C4-2B (cell line): ENCODE measurements around the gene CRLF1.

ENCODE experiments used
- ZFX ChIP-seq: fragments of 450-650 bp; IDR thresholded peaks from 2 replicates; pipeline ENCODE4 v1.6.1; 2017
- TF ChIP-seq, protein P1 (sequence below): fragments of 450-650 bp; conservative IDR thresholded peaks from 2 replicates; pipeline ENCODE4 v1.5.1; 2017; ENCODE audit warnings: mild to moderate bottlenecking

DNA sequence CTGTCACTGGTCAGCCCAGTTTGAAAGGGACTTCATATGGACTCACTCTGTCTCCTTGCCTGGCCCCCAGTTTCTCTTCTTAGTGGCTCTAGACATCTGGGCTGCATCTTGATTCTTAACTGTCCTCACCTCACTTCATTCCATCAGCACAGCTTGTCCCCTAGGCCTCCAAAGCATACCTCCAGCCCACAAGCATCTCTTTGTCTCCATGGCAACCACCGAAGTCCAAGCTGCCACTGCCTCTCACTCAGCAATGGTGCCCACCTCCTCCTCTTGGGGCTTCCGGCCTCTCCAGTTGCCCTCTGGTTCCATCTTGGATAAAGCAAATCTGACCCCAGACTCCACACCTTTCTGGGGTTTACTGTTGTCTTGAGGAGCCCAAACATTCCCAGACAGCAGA lies 20.3 kb upstream of the CRLF1 start:
- TF ChIP-seq, protein P1, sequence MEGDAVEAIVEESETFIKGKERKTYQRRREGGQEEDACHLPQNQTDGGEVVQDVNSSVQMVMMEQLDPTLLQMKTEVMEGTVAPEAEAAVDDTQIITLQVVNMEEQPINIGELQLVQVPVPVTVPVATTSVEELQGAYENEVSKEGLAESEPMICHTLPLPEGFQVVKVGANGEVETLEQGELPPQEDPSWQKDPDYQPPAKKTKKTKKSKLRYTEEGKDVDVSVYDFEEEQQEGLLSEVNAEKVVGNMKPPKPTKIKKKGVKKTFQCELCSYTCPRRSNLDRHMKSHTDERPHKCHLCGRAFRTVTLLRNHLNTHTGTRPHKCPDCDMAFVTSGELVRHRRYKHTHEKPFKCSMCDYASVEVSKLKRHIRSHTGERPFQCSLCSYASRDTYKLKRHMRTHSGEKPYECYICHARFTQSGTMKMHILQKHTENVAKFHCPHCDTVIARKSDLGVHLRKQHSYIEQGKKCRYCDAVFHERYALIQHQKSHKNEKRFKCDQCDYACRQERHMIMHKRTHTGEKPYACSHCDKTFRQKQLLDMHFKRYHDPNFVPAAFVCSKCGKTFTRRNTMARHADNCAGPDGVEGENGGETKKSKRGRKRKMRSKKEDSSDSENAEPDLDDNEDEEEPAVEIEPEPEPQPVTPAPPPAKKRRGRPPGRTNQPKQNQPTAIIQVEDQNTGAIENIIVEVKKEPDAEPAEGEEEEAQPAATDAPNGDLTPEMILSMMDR, result no peak
- no peak for TF ChIP-seq ZFX
